ENCODE measurements around the gene GFAP.

GFAP gene

GRCh38 chr17:44915862-44916780, 821 bp upstream of the GFAP start:
- in situ Hi-C loops (cut with HindIII; ENCODE audit: low sequenced_read_pairs): no loop called here

DNA sequence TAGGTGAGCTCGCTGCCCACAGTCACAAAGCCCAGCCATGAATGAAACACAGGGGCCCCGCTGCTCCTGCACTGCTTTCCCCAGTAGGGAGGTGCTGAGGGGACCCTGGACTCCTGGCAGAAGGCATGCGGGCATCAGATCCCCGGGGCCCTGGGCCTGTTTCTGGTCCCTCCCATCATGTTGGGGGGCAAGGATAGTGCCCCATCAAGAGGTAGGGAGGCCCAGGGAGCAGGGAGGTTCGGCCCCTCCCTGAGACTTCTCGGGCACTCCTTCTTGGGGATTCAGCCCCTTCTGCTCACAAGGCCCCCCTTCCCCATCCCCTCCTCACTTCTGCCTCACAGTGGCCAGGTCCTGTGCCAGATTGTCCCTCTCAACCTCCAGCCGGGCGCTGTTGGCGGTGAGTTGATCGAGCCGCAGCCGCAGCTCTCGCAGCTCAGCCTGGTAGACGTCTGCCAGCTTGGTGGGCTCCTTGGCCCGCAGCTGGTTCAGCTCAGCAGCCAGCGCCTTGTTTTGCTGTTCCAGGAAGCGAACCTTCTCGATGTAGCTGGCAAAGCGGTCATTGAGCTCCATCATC, 515 bp downstream of the GFAP start:
- in situ Hi-C loops (cut with HindIII; ENCODE audit: low sequenced_read_pairs): no loop called here

GRCh38 chr17:44914148-44914547, 1.2 kb downstream of the GFAP start:
- in situ Hi-C loops (cut with HindIII; ENCODE audit: low sequenced_read_pairs): no loop called here

- in situ Hi-C loops (cut with HindIII; ENCODE audit: low sequenced_read_pairs): no loop called here
These were observed 1.6 kb downstream of the GFAP start for GRCh38 chr17:44913676-44914075.

GRCh38 chr17:44912763-44913544, 2.3 kb downstream of the GFAP start:
- in situ Hi-C loops (cut with HindIII; ENCODE audit: low sequenced_read_pairs): no loop called here

DNA sequence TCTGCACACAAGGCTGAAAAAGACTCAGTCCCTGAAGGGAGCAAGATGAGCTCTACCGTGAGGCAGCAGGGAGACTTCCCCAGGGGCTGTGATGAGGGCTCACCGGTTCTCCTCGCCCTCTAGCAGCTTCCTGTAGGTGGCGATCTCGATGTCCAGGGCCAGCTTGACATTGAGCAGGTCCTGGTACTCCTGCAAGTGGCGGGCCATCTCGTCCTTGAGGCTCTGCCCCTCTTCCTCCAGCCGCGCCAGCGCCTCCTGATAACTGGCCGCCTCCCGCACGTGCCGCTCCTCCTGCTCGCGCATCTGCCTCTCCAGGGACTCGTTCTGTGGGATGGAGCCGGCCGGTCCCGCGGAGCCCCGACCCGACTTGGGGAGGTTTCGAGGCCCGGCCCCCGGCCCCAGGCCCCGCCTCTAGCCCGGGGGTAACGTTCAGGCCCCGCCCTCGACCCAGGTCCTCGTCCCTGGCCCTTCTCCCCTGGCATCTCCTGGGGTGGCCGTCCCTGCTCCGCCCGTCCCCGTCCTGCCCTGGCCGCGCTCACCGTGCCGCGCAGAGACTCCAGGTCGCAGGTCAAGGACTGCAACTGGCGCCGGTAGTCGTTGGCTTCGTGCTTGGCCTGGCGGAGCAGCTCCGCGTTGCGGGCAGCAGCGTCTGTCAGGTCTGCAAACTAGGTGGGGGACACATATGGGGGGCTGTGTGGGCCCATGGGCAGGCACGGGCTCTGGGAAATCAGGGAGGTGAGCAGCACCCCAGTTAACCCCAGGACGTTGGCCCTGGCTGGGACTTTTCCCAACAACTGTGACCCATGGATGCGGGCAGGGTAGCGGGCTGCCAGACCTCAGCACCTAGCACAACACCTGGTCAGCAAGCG, 3.9 kb downstream of the GFAP start:
- in situ Hi-C loops (cut with HindIII; ENCODE audit: low sequenced_read_pairs): no loop called here

- in situ Hi-C loops (cut with HindIII; ENCODE audit: low sequenced_read_pairs): no loop called here
These were observed 4.8 kb downstream of the GFAP start for GRCh38 chr17:44910231-44911106.

DNA sequence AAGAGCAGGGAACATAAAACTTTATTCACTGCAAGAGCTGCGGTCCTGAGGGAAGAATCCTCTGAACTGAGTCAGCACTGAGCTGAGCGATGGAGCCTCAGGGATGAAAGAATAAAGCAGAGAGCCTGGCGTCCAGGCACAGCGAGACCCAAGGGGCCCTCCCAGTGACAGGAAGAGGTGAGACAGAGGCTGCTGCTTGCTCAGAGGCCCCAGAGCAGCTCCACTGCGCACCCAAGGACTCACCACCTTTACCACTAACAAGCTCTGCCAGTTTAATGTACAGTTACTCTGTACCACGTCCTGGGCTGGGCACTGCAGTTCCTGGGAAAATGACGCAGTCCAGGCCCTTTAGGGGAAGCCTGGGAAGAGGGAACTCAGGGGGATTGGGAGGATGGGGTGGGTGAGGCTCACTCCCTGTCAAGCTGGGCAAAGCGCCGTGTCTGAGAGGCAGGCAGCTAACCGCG, 5.6 kb downstream of the GFAP start:
- in situ Hi-C loops (cut with HindIII; ENCODE audit: low sequenced_read_pairs): no loop called here

- in situ Hi-C loops (cut with HindIII; ENCODE audit: low sequenced_read_pairs): no loop called here
These were observed 6.5 kb downstream of the GFAP start for GRCh38 chr17:44908761-44909326.

- in situ Hi-C loops (cut with HindIII; ENCODE audit: low sequenced_read_pairs): no loop called here
These were observed 7.4 kb downstream of the GFAP start for GRCh38 chr17:44907729-44908470.

GRCh38 chr17:44906763-44907728, 8.3 kb downstream of the GFAP start:
- in situ Hi-C loops (cut with HindIII; ENCODE audit: low sequenced_read_pairs): no loop called here

DNA sequence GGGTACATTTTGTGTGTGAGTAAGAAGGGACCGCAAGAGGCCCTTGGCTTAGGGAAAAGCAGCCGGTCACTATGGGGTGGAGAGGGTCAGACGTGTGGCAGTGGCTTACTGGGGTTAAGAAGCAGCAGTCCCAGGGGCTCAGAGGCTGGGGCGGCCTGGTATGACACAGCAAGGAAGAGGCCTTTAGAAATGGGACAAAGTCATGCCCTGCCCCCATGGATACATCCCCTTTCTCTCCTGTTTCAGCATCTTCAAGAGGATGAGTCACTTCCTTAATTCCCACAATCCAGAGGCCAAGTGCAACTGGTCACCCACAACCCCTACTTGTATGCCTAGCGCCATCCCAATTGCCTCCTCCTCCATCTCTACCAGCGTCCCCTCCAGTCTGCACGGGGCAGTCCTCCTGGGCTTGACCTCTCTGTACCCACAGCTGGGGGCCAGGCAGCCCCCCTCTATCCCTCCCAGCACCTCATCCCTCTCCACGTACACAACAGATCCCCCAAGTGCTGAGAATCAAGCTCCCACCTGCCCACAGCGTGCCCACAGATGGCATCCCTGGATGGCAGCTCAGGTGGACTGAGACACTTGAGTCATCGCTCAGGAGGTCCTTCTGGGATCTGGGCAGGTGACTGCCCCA, 9.2 kb downstream of the GFAP start:
- in situ Hi-C loops (cut with HindIII; ENCODE audit: low sequenced_read_pairs): no loop called here

DNA sequence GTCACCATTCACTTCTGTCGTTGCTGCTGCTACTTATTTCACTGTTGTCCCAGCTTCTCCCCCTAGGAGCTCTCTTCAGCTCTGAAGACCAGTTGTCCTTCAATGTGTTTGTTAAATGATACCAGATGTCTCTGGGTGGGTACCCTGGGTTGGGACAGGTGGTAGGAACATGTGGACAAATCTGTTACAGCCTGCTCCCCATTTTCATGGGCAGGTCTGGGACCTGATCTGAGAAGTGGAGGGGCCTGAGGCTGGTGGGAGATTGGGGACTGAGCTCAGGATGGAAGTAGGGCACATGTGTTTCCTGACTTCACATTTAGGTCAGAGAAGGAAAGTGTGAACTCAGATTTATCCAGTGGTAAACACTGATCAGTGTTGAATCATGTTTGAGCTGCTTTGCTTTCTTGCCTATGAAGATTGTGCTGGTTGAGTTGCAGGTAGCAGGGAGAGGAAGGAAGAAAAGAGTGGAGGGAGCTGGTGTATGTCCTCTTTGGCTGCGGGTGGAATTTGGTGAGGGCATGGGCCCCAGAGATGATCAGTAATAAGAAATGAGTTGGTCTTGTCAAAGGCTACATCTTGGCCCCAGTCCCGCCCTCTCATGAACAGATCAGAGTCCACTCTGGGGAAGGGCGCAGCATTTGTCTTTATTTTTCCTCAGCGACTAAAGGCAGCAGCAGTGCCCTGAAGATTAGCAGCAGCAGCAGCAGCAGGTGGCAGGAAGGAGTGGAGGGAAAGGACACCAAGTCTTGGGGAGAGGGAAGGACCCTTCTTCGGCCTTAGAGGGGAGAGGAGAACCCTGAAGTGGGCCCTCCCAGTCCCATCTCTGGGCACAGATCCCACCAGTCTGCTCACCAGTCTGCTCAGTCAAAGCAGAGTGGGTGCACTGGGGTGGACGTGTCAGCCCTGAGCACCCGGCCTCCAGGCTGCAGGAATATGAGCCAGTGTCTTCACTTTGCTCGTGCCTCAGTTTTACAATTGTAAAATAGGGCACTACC, 10.0 kb downstream of the GFAP start:
- in situ Hi-C loops (cut with HindIII; ENCODE audit: low sequenced_read_pairs): no loop called here

DNA sequence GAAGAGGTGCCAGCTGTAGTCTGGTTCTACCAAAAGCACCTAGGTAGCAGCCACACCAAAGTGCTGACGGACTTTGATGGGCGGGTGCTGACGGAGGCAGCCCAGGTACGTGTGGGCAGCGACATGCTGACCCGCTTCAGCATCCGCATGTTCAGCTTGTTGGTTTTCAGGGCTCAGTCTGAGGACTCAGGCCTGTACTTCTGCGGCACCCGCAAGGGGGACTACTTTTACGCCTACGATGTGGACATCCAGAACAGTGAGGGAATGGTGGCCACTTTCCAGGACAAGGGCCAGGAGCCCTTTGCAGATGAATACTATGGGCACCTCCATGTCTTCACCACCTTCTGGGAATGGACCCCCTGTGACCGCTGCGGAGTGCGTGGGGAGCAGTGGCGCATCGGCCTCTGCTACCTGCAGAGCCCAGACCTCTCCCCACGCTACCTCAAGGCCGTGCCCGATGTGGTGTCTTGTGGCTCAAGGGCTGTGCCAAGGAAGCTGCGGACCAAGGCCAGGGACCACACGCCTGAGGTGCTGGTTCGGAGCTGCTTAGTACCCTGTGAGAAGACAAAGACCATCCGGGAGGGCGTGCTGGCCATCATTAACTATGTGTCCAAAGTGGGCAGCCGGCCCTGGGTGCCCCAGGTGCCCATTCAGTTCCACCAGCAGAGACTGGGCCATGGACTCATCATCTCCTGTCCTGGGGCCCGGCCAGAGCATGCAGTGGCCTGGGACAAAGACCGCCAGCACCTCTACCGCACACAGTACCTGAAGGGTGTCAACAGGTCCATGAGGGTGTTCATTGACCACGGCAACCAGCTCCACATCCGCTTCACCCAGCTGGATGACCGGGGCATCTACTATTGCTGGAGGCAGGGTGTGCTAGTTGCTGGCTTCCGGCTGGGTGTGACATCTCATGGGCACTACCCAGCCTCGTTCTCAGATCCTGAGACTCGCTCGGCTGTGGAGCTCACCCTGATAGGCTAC, 11.0 kb downstream of the GFAP start:
- in situ Hi-C loops (cut with HindIII; ENCODE audit: low sequenced_read_pairs): no loop called here
